Transverse colon (tissue), 3 donors: ENCODE data around the gene SENP7.

Experiments
- CTCF ChIP-seq, 5 experiments: fragments of 200-600 bp in 3 of 5; fragments of 450-650 bp in 2 of 5; sonication (generic) in 3 of 5; IDR thresholded peaks; 1 replicate in 2 of 5; 2 replicates in 3 of 5; pipeline ENCODE4 v1.5.1; 2016 to 2017; ENCODE audit warnings: antibody characterized with exemption in 5 of 5, inconsistent platforms in 3 of 5, mild to moderate bottlenecking in 2 of 5, moderate library complexity in 1 of 5
- EP300 ChIP-seq: sonication (generic); formaldehyde crosslinking; IDR thresholded peaks from one replicate; pipeline ENCODE4 v1.6.1; 2017; ENCODE audit warnings: antibody characterized with exemption, low read depth
- POLR2A ChIP-seq: fragments of 450-650 bp; IDR thresholded peaks from one replicate; pipeline ENCODE4 v1.6.1; 2016; ENCODE audit warnings: antibody characterized with exemption, mild to moderate bottlenecking, moderate library complexity

- no peak for TF ChIP-seq CTCF (IDR thresholded peaks at IDR 0.05)
- TF ChIP-seq POLR2A = no peak
- TF ChIP-seq EP300 = no peak
Observed at GRCh38 chr3:101375586-101375985, 137.4 kb downstream of the SENP7 start.
